OCI-LY3 (cell line): ENCODE measurements around the gene KLK5.

ENCODE experiments used
- H2AFZ ChIP-seq: fragments of 200-600, 300-600 bp; shearing (Covaris generic); 2 replicates; pipeline ENCODE4 v1.6.0; 2014; ENCODE audit warnings: antibody characterized with exemption, low read depth, low read length
- H3K27ac ChIP-seq: fragments of 200-600, 300-600 bp; sonication (generic); 2 replicates; pipeline ENCODE4 v1.5.1; 2014; ENCODE audit warnings: mild to moderate bottlenecking, low read length, moderate library complexity, mixed read lengths
- H3K27me3 ChIP-seq: fragments of 200-600, 300-600 bp; sonication (generic); 2 replicates; pipeline ENCODE4 v1.6.1; 2014; ENCODE audit warnings: low read depth, low read length, mixed read lengths
- H3K36me3 ChIP-seq: fragments of 200-600, 300-600 bp; sonication (generic); replicated peaks from 2 replicates; pipeline ENCODE3; 2014; ENCODE audit warnings: low read depth, low read length, mixed read lengths
- H3K4me1 ChIP-seq: fragments of 300-600, 200-600 bp; sonication (generic); 2 replicates; pipeline ENCODE4 v1.6.1; 2014; ENCODE audit warnings: low read length, mixed read lengths
- H3K4me2 ChIP-seq: fragments of 200-600, 300-600 bp; sonication (generic); 2 replicates; pipeline ENCODE4 v1.6.1; 2014; ENCODE audit warnings: low read length, mixed read lengths
- H3K4me3 ChIP-seq: fragments of 300-600, 200-600 bp; sonication (generic); 2 replicates; pipeline ENCODE4 v1.5.1; 2014; ENCODE audit warnings: antibody characterized with exemption, mild to moderate bottlenecking, low read length, moderate library complexity
- H3K79me2 ChIP-seq: fragments of 300-600, 200-600 bp; shearing (Covaris generic); 2 replicates; pipeline ENCODE4 v1.6.1; 2014; ENCODE audit warnings: mild to moderate bottlenecking, low read length, mixed read lengths
- H3K9ac ChIP-seq: fragments of 300-600, 200-600 bp; shearing (Covaris generic); 2 replicates; pipeline ENCODE4 v1.6.0; 2014; ENCODE audit warnings: mild to moderate bottlenecking, low read length, moderate library complexity
- H3K9me3 ChIP-seq: fragments of 200-600, 300-600 bp; shearing (Covaris generic); 2 replicates; pipeline ENCODE4 v1.6.1; 2014; ENCODE audit warnings: low read length, mixed read lengths; ENCODE audit not compliant: insufficient read depth
- H4K20me1 ChIP-seq: fragments of 200-600, 300-600 bp; sonication (generic); 2 replicates; pipeline ENCODE4 v1.6.1; 2016; ENCODE audit warnings: low read length, mixed read lengths; ENCODE audit not compliant: insufficient read depth
- CTCF ChIP-seq: fragments of 200-600, 300-600 bp; sonication (generic); IDR thresholded peaks from 2 replicates; pipeline ENCODE4 v1.5.1; 2014; ENCODE audit warnings: antibody characterized with exemption, low read length, low read depth
- EZH2phosphoT487 ChIP-seq: fragments of 200-600 bp; shearing (Covaris generic); IDR thresholded peaks from 2 replicates; pipeline ENCODE4 v1.6.1; 2018; ENCODE audit warnings: antibody characterized with exemption, mixed run types, low read depth

Gene KLK5

DNA sequence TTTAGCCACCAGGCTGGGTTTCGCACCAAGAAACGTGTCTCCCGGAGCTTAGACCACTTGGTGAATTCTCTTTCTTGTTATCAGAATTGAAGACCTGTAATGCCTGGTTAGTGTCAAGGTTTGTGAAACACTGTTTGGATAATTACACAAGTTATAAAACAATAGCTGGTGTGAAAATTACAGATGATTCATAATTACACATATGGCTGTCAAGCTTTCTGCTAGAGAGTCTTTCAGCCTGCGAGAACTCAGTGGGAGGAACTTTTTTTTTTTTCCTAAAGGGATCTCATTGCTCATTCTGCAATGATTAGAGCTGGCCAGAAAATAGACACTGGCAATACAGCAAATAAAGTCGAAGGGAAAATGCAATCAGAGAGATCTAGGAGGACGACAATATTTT, 28.3 kb downstream of the KLK5 start:
- Histone ChIP-seq H3K36me3 (no peaks in the 10 kb centered on the region), H3K9ac (no peak overlapping the region), H3K4me1 (peaks cover 12% of the 10 kb centered on the region), H3K4me2 (no peak overlapping the region), H3K27ac (no peak overlapping the region), H2AFZ (no peak overlapping the region), H3K27me3 (peaks cover 32% of the 10 kb centered on the region), H3K79me2 (no peaks in the 10 kb centered on the region), H4K20me1 (no peaks in the 10 kb centered on the region), H3K4me3 (no peak overlapping the region), H3K9me3 (no peaks in the 10 kb centered on the region)
- TF ChIP-seq EZH2phosphoT487: no peak
- no peak for TF ChIP-seq CTCF

GRCh38 chr19:50922317-50922853, 30.5 kb downstream of the KLK5 start:
- Histone ChIP-seq H3K4me3 (no peak overlapping the region), H4K20me1 (no peaks in the 10 kb centered on the region), H3K27ac (no peak overlapping the region), H3K79me2 (no peaks in the 10 kb centered on the region), H3K9me3 (no peaks in the 10 kb centered on the region), H2AFZ (peak overlapping the region; percentile 57), H3K4me1 (peaks cover 12% of the 10 kb centered on the region), H3K9ac (no peak overlapping the region), H3K36me3 (no peaks in the 10 kb centered on the region), H3K4me2 (peak overlapping the region; percentile 43), H3K27me3 (peaks cover 28% of the 10 kb centered on the region)
- TF ChIP-seq EZH2phosphoT487 (no peak), CTCF (peak; percentile 98)

GRCh38 chr19:50921426-50922316, 31.2 kb downstream of the KLK5 start:
- Histone ChIP-seq H4K20me1 (no peaks in the 10 kb centered on the region), H3K4me1 (peaks cover 12% of the 10 kb centered on the region), H3K4me3 (no peak overlapping the region), H3K36me3 (no peaks in the 10 kb centered on the region), H2AFZ (no peak overlapping the region; the same call in 1 of the 2 replicates), H3K79me2 (no peaks in the 10 kb centered on the region), H3K27me3 (peaks cover 28% of the 10 kb centered on the region), H3K4me2 (peak overlapping the region; percentile 43), H3K27ac (no peak overlapping the region), H3K9me3 (no peaks in the 10 kb centered on the region), H3K9ac (no peak overlapping the region)
- TF ChIP-seq CTCF (no peak), EZH2phosphoT487 (no peak)

DNA sequence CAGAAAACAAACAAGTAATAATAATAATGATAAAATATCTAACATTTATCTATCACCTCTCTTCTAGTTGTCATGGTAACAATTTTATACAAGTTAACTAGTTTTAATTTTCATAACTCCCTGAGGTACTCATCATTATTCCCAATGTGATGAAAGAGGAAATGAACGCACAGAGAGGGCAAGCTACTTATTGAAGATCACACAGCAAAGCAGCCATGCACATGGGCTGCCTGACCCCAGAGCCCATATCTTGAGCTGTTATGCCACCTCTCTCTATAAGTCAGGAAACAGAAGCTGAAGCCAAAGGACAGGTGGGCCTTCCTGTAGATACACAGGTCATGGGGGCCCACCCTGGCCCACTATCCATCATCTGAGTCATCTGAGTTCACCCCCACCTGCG, 36.8 kb downstream of the KLK5 start:
- no peak overlapping the region for H3K4me2 ChIP-seq
- H3K36me3 ChIP-seq: no peaks in the 10 kb centered on the region
- TF ChIP-seq EZH2phosphoT487 (no peak), CTCF (no peak)
- no peaks in the 10 kb centered on the region for H4K20me1 ChIP-seq
- no peaks in the 10 kb centered on the region for H3K79me2 ChIP-seq
- no peaks in the 10 kb centered on the region for H3K4me1 ChIP-seq
- H3K9me3 ChIP-seq: no peaks in the 10 kb centered on the region
- H3K27ac ChIP-seq: no peak overlapping the region
- H2AFZ ChIP-seq: no peak overlapping the region
- peaks cover 15% of the 10 kb centered on the region for H3K27me3 ChIP-seq
- H3K4me3 ChIP-seq: no peak overlapping the region
- H3K9ac ChIP-seq: no peak overlapping the region
